A549 (cell line): ENCODE data around the gene STOM. TPM values are rescaled to one million over a fixed set of nuclear protein-coding genes. Genes with fewer than 3 reads are reported as not detected.

Experiments
- ATAC-seq, 2 experiments: fragments of 200-7000 bp in 1 of 2; fragments of >200 bp in 1 of 2; cut with Nextera tagmentation in 1 of 2; cut with Tn5 transposase in 1 of 2; 3 replicates each; pipeline versions ENCODE4 v1.8.0 to v1.9.1; 2018 to 2020; ENCODE audit warnings: mild to moderate bottlenecking in 1 of 2, moderate library complexity in 1 of 2
- CTCF ChIA-PET: fragments of 300-600 bp; sonication (Branson Sonifier 250); formaldehyde crosslinking; extraction: SDS; loops from one replicate; lab custom pipeline; 2021; ENCODE audit warnings: antibody characterized with exemption, inconsistent platforms; lab: Yijun Ruan, JAX
- POLR2A ChIA-PET: fragments of 350-600 bp; formaldehyde crosslinking; extraction: SDS; loops from one replicate; lab custom pipeline; 2021; ENCODE audit warnings: antibody characterized with exemption, inconsistent platforms; lab: Yijun Ruan, JAX
- DNase-seq, 2 experiments: peaks; one replicate each; pipeline versions ENCODE4 v3.0.0 to v3.0.0-alpha.2; 2011 to 2016; ENCODE audit warnings: low read depth in 1 of 2, low spot score in 1 of 2
- FAIRE-seq: peaks from 2 replicates; lab custom pipeline; 2011; peaks lifted over from hg19 to GRCh38; lab: Jason Lieb, UNC
- H3K27ac ChIP-seq, 2 experiments: fragments of >200 bp; sonication (Bioruptor Twin); formaldehyde crosslinking; 3 replicates each; pipeline ENCODE4 v1.5.1; 2016 to 2017
- H3K4me1 ChIP-seq: fragments of >200 bp; sonication (Bioruptor Twin); formaldehyde crosslinking; 3 replicates; pipeline ENCODE4 v1.6.1; 2016
- H3K4me2 ChIP-seq: fragments of >200 bp; sonication (Bioruptor Twin); formaldehyde crosslinking; 3 replicates; pipeline ENCODE4 v1.6.1; 2016
- H3K4me3 ChIP-seq: fragments of >200 bp; sonication (Bioruptor Twin); formaldehyde crosslinking; 3 replicates; pipeline ENCODE4 v1.5.1; 2016
- H3K9me3 ChIP-seq: fragments of >200 bp; sonication (Bioruptor Twin); formaldehyde crosslinking; 3 replicates; pipeline ENCODE4 v1.6.1; 2016
- BHLHE40 ChIP-seq: IDR thresholded peaks from 2 replicates; pipeline ENCODE4 v1.6.1; 2012; ENCODE audit warnings: low read depth, low read length, inconsistent platforms
- CEBPB ChIP-seq, 2 experiments: fragments of >200 bp in 1 of 2; sonication (Bioruptor Twin) in 1 of 2; formaldehyde crosslinking in 1 of 2; IDR thresholded peaks; 2 replicates each; pipeline ENCODE4 v1.6.1; 2012 to 2016
- EHF ChIP-seq: fragments of 250-450 bp; sonication (Bioruptor Pico); IDR thresholded peaks from 2 replicates; pipeline ENCODE4 v1.5.0; 2020; ENCODE audit warnings: mild to moderate bottlenecking
- EP300 ChIP-seq, 2 experiments: fragments of >200 bp; sonication (Bioruptor Twin); formaldehyde crosslinking; IDR thresholded peaks; 2 replicates in 1 of 2; 3 replicates in 1 of 2; pipeline ENCODE4 v1.6.1; 2016 to 2017
- ESRRA ChIP-seq: fragments of 150-350 bp; IDR thresholded peaks from 2 replicates; pipeline ENCODE4 v1.6.1; 2014; ENCODE audit warnings: mild to moderate bottlenecking, low read length, borderline replicate concordance
- GATA3 ChIP-seq: IDR thresholded peaks from 2 replicates; pipeline ENCODE4 v1.6.1; 2012; ENCODE audit warnings: borderline replicate concordance
- JUN ChIP-seq, 2 experiments: fragments of >200 bp; sonication (Bioruptor Twin); formaldehyde crosslinking; IDR thresholded peaks; 2 replicates in 1 of 2; 3 replicates in 1 of 2; pipeline ENCODE4 v1.6.1; 2016 to 2017
- KDM1A ChIP-seq: fragments of 200-600 bp; sonication (generic); IDR thresholded peaks from 2 replicates; pipeline ENCODE4 v1.6.1; 2016; ENCODE audit warnings: low read depth, mild to moderate bottlenecking
- MYC ChIP-seq: IDR thresholded peaks from 2 replicates; pipeline ENCODE4 v1.6.1; 2012; ENCODE audit warnings: mild to moderate bottlenecking, inconsistent platforms, low read length, improper control_type of control experiment, borderline replicate concordance
- NR3C1 ChIP-seq: fragments of >200 bp; sonication (Bioruptor Twin); formaldehyde crosslinking; IDR thresholded peaks from 3 replicates; pipeline ENCODE4 v1.6.1; 2017
- POLR2AphosphoS2 ChIP-seq: conservative IDR thresholded peaks from 2 replicates; pipeline ENCODE4 v1.6.1; 2012; ENCODE audit warnings: low read length, improper control_type of control experiment, inconsistent platforms
- RARB ChIP-seq: fragments of 250-450 bp; sonication (Bioruptor Pico); IDR thresholded peaks from 2 replicates; pipeline ENCODE4 v1.8.0; 2021; ENCODE audit warnings: mild to moderate bottlenecking, moderate library complexity
- SREBF2 ChIP-seq: fragments of 450-650 bp; IDR thresholded peaks from 2 replicates; pipeline ENCODE4 v1.6.1; 2014; ENCODE audit warnings: mild to moderate bottlenecking, moderate library complexity
- TP53 ChIP-seq: fragments of 250-450 bp; sonication (Bioruptor Pico); IDR thresholded peaks from 2 replicates; pipeline ENCODE4 v1.5.0; 2021; ENCODE audit warnings: mild to moderate bottlenecking, moderate library complexity
- ZC3H11A ChIP-seq: fragments of 450-650 bp; IDR thresholded peaks from 2 replicates; pipeline ENCODE4 v1.6.1; 2014; ENCODE audit warnings: antibody characterized with exemption, mild to moderate bottlenecking
- ZFP36 ChIP-seq: fragments of 450-650 bp; IDR thresholded peaks from 2 replicates; pipeline ENCODE4 v1.6.1; 2014; ENCODE audit warnings: borderline replicate concordance; ENCODE audit not compliant: partially characterized antibody
- ZNF302 ChIP-seq: fragments of 250-450 bp; sonication (Bioruptor Pico); IDR thresholded peaks from 2 replicates; pipeline ENCODE4 v1.9.0; 2021; ENCODE audit warnings: inconsistent platforms, mild to moderate bottlenecking, moderate library complexity
- ZSCAN20 ChIP-seq: fragments of 250-450 bp; sonication (Bioruptor Pico); IDR thresholded peaks from 2 replicates; pipeline ENCODE4 v1.8.0; 2022; ENCODE audit warnings: mild to moderate bottlenecking, moderate library complexity
- WGBS: methylation state at CpG from one replicate; pipeline ENCODE4 v1.1.6; 2017; ENCODE audit errors: missing lambda C conversion rate; 5-methylcytosine and 5-hydroxymethylcytosine counted together
- polyA plus RNA-seq, 4 experiments: library from polyadenylated mRNA; depleted of rRNA in 3 of 4; stranded (reverse); fragments of >200 nt; fragmentation: RNase III in 1 of 4; extraction: RNeasy Plus Mini Kit Qiagen cat#74134 plus additional on column Dnase treatment in 1 of 4; gene quantifications; 2 replicates in 3 of 4; 3 replicates in 1 of 4; pipeline ENCODE4 v1.2.3, GENCODE V29; 2011 to 2017
- TF ChIP-seq, protein P1 (sequence below): fragments of >200 bp; sonication (Bioruptor Twin); formaldehyde crosslinking; IDR thresholded peaks from 3 replicates; pipeline ENCODE4 v1.5.1; 2016

STOM gene
- polyA plus RNA-seq, 2 of the 4 experiments (the other 2 are of a cell fraction) = 83.3 to 246 TPM

DNA sequence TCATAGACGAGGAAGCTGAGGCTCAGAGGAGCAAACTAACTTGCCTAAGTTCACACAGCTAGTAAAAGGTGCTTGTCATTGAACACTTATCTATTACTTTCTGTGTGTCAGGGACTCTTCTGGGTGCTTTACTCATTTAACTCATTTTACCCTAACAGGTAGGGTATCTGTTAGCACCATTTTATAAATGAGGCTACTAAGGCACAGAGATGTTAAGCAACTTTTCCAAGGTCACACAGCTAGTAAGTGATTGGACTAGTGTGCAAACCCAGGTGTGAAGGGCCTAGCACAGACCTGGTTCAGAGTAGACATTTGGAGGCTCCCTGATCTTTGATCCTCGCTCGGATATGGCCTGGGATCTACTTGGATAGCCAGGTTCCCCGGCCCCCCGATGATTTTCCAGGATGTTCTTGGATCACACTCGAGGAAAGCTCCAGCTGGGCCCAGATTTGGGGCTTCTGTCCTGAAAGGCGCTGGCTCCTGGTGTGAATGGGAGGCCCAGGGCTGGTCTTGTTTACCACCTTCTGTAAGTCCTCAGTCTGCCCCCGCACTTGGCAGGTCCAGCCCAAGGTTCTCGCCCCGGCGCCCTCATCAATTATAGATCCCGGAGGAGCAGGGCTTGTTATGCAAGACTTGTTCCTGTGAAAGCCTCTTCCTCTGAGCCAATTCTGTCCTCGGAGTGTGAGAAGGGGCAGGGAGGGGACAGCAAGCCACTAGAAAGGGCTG lies 64.6 kb downstream of the STOM start:
- CTCF ChIA-PET = interaction anchor here (0.8 to 11.6 kb wide), 7 partner anchors 13 to 96 kb away, joined by 3 to 127 read pairs (median 10); no protein-coding TSS in a partner anchor
- TF ChIP-seq ZFP36 = peak; percentile 49
- no peak for TF ChIP-seq EHF
- peak; percentile 19; the same call in 1 of the 2 replicates for TF ChIP-seq KDM1A
- Histone ChIP-seq H3K4me2 (no peak overlapping the region), H3K4me3 (no peak overlapping the region), H3K27ac (peak overlapping the region in 1 of 2 experiments; percentile 30; a peak in 2 of 6 replicates), H3K4me1 (peaks cover 20% of the 10 kb centered on the region), H3K9me3 (no peaks in the 10 kb centered on the region)
- ATAC-seq = no peak
- WGBS = 92% methylated on average over 12 of the region's 13 CpGs
- FAIRE-seq = no peak
- DNase-seq = no peak
- POLR2A ChIA-PET = no interaction called here

DNA sequence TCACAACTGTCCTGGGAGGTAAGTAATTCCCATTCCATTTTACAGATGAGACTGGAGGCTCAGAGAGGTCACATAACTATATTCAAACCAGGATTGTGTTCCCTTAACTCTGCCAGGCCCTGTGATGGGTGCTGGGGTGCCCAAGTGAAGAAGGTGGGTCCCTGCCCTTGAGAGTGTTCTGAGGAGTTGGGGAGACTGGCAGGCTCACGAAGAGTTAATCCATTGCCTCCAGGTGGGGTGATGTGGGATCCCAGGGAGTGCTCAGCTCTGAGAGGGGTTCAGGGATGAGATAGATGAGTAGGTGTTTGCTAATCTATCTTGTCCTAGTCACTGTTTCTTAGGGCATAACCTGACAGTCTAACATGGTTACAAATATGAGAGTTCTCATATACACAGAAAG lies 65.3 kb downstream of the STOM start:
- Histone ChIP-seq H3K9me3 (no peaks in the 10 kb centered on the region), H3K4me3 (no peak overlapping the region), H3K27ac (peak overlapping the region; percentile 6 to 30; a peak in 2 of 6 replicates), H3K4me2 (peak overlapping the region; percentile 37; the same call in 2 of the 3 replicates), H3K4me1 (peaks cover 24% of the 10 kb centered on the region)
- FAIRE-seq (no peak), ATAC-seq (no peak)
- CTCF ChIA-PET = interaction anchor here (0.8 to 11.6 kb wide), 9 partner anchors 9 to 685 kb away, joined by 3 to 127 read pairs (median 5); no protein-coding TSS in a partner anchor
- POLR2A ChIA-PET = no interaction called here
- no peak for TF ChIP-seq KDM1A
- TF ChIP-seq ZNF302 = no peak
- TF ChIP-seq SREBF2 = no peak
- TF ChIP-seq EP300 (IDR thresholded peaks at IDR 0.05) = no peak
- no peak for TF ChIP-seq GATA3
- TF ChIP-seq RARB (CRISPR knock-in tag) = no peak
- TF ChIP-seq MYC = no peak
- TF ChIP-seq ESRRA = no peak
- TF ChIP-seq JUN (IDR thresholded peaks at IDR 0.05) = no peak
- TF ChIP-seq ZC3H11A = no peak
- TF ChIP-seq TP53 (CRISPR knock-in tag) = no peak
- TF ChIP-seq POLR2AphosphoS2 = no peak
- no peak for TF ChIP-seq ZFP36
- no peak for TF ChIP-seq CEBPB (IDR thresholded peaks at IDR 0.05)
- TF ChIP-seq, protein P1, sequence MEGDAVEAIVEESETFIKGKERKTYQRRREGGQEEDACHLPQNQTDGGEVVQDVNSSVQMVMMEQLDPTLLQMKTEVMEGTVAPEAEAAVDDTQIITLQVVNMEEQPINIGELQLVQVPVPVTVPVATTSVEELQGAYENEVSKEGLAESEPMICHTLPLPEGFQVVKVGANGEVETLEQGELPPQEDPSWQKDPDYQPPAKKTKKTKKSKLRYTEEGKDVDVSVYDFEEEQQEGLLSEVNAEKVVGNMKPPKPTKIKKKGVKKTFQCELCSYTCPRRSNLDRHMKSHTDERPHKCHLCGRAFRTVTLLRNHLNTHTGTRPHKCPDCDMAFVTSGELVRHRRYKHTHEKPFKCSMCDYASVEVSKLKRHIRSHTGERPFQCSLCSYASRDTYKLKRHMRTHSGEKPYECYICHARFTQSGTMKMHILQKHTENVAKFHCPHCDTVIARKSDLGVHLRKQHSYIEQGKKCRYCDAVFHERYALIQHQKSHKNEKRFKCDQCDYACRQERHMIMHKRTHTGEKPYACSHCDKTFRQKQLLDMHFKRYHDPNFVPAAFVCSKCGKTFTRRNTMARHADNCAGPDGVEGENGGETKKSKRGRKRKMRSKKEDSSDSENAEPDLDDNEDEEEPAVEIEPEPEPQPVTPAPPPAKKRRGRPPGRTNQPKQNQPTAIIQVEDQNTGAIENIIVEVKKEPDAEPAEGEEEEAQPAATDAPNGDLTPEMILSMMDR = no peak
- TF ChIP-seq NR3C1 = no peak
- TF ChIP-seq, all 56 proteins: peak for 0
- WGBS = 58% methylated on average over 1 of the region's 1 CpG
- DNase-seq = no peak

DNA sequence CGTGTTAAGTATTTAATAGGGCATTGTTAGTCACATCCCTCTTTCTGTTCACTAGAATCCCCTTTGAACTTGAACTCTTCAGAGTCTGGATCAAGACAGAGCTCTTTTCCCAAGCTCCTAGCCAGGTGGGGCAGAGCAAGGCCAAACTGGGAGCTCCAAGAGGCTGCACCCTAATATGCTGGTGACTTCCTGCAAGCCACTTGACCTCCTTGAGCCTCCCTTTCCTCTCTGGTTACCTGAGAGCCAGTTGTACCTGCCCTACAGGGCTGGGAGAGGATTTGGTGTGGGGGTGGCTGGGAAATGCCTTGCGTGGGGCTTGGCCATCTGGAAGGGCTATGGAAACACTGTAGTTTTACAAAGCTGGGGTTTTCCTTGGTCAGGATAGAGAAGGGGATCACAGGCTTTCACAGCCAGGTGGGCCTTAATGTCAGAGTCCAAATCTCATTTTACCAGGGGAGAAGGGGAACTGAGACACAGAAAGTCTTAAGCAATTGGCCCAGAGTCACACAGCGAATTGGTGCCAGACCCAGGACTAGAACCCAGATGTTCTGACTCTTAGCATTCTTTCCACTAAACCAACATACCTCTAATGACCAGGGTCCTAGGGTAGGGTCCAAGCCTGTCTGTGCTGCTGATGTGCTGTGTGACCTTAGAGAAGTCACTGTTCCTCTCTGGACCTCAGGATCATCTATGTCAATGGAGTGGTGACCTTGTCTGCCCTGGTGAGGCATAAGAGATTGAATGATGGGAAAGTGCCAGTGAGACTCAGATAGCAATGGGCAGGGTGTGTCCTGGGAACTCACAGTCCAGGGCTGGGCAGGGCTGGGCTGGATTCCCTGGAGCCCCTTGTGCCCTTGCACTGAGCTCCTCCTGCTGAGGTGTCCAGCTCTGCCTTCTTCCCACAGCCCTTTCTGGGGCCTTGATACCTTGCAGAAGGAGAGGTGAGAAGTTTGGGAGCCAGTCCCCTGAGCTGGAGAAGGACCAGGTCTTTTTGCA lies 66.3 kb downstream of the STOM start:
- H3K27ac ChIP-seq = peak overlapping the region; percentile 6 to 30; a peak in 2 of 6 replicates
- DNase-seq (peak in 1 of 2 experiments; percentile 64), ATAC-seq (peak in 1 of 2 experiments; percentile 57; a peak in 3 of 6 replicates), FAIRE-seq (no peak)
- H3K9me3 ChIP-seq = no peaks in the 10 kb centered on the region
- 76% methylated on average over 3 of the region's 3 CpGs for WGBS
- peak overlapping the region; percentile 37 for H3K4me2 ChIP-seq
- TF ChIP-seq ZSCAN20 = no peak
- TF ChIP-seq EP300 (IDR thresholded peaks at IDR 0.05) = no peak
- no peak for TF ChIP-seq BHLHE40
- peak; percentile 32 for TF ChIP-seq ZFP36
- TF ChIP-seq TP53 (CRISPR knock-in tag) = no peak
- ChIA-PET POLR2A (no interaction called here), CTCF (interaction anchor here (0.8 to 11.6 kb wide), 11 partner anchors 10 to 684 kb away, joined by 3 to 127 read pairs (median 5); no protein-coding TSS in a partner anchor)
- H3K4me1 ChIP-seq = peaks cover 30% of the 10 kb centered on the region
- no peak overlapping the region for H3K4me3 ChIP-seq
